Endodermal cell (in vitro differentiated cells): ENCODE measurements around the gene PRKACB. TPM values are rescaled to one million over a fixed set of nuclear protein-coding genes. Genes with fewer than 3 reads are reported as not detected.
"Not testable (repeated sequence)": the region's sequence is repeated elsewhere in the genome, so short reads cannot be mapped to it uniquely, and the experiment has no call there.

ENCODE experiments used
- DNase-seq: peaks from one replicate; pipeline ENCODE4 v3.0.0-alpha.2; 2017
- H3K27ac ChIP-seq: 2 replicates; pipeline ENCODE4 v1.5.1; 2013; ENCODE audit warnings: mild to moderate bottlenecking, low read depth, low read length, moderate library complexity
- H3K27me3 ChIP-seq: 2 replicates; pipeline ENCODE4 v1.6.1; 2013; ENCODE audit warnings: mild to moderate bottlenecking, low read length, moderate library complexity; ENCODE audit not compliant: insufficient read depth, control insufficient read depth, poor library complexity, severe bottlenecking
- H3K36me3 ChIP-seq: 2 replicates; pipeline ENCODE4 v1.7.0; 2013; ENCODE audit warnings: mild to moderate bottlenecking, low read length, moderate library complexity; ENCODE audit not compliant: control insufficient read depth, insufficient read depth
- H3K4me1 ChIP-seq: one replicate; pipeline ENCODE4 v1.7.0; 2013; ENCODE audit warnings: low read length; ENCODE audit not compliant: control insufficient read depth, insufficient read depth
- H3K4me3 ChIP-seq: 2 replicates; pipeline ENCODE4 v1.5.1; 2013; ENCODE audit warnings: mild to moderate bottlenecking, low read length, moderate library complexity
- H3K9ac ChIP-seq: 2 replicates; pipeline ENCODE4 v1.6.1; 2013; ENCODE audit warnings: mild to moderate bottlenecking, low read length, moderate library complexity; ENCODE audit not compliant: poor library complexity, severe bottlenecking; ENCODE audit errors: extremely low read depth
- H3K9me3 ChIP-seq: 2 replicates; pipeline ENCODE4 v1.6.1; 2013; ENCODE audit warnings: mild to moderate bottlenecking, low read length, moderate library complexity; ENCODE audit not compliant: control insufficient read depth
- H3K27ac Mint-ChIP-seq: 2 replicates; pipeline ENCODE4 v1.8.0; 2020; ENCODE audit warnings: mixed read lengths
- H3K27me3 Mint-ChIP-seq: 2 replicates; pipeline ENCODE4 v1.8.0; 2021; ENCODE audit warnings: mild to moderate bottlenecking, mixed read lengths; ENCODE audit not compliant: insufficient read depth
- H3K36me3 Mint-ChIP-seq: 2 replicates; pipeline ENCODE4 v1.8.0; 2020; ENCODE audit warnings: low read depth, mixed read lengths
- H3K4me1 Mint-ChIP-seq: 2 replicates; pipeline ENCODE4 v1.8.0; 2020; ENCODE audit warnings: mixed read lengths
- H3K4me3 Mint-ChIP-seq: 2 replicates; pipeline ENCODE4 v1.8.0; 2020; ENCODE audit warnings: mild to moderate bottlenecking, moderate library complexity, mixed read lengths
- H3K9me3 Mint-ChIP-seq: 2 replicates; pipeline ENCODE4 v1.8.0; 2020; ENCODE audit warnings: mild to moderate bottlenecking, mixed read lengths
- WGBS, 2 experiments: methylation state at CpG; one replicate each; pipeline versions ENCODE4 v1.1.5 to v1.1.7; 2013; ENCODE audit warnings: missing lambda C conversion rate in 2 of 2, mixed read lengths in 1 of 2; ENCODE audit not compliant: insufficient coverage in 1 of 2, insufficient read length in 1 of 2; 5-methylcytosine and 5-hydroxymethylcytosine counted together
- total RNA-seq, 2 donors: library from RNA; stranded (reverse); fragmentation: NEBNext Ultra II Directional in 1 of 2; extraction: Animal tissue kit (Norgen Biotek cat#: 25700) in 1 of 2; gene quantifications; 2 replicates in 1 of 2; 3 replicates in 1 of 2; pipeline ENCODE4 v1.2.1, GENCODE V29; 2021
- TF ChIP-seq, protein P1 (sequence below): fragments of 200-600 bp; sonication (generic); conservative IDR thresholded peaks from 2 replicates; pipeline ENCODE4 v1.5.0; 2021; ENCODE audit warnings: antibody characterized with exemption, mild to moderate bottlenecking

PRKACB gene
- total RNA-seq, 2 donors from 2014 or later = 19.8 to 36.1 TPM

GRCh38 chr1:84225646-84226045 is 81.6 kb downstream of the PRKACB start:
- H3K9me3 ChIP-seq = no peaks in the 10 kb centered on the region
- no peaks in the 10 kb centered on the region for H3K4me1 Mint-ChIP-seq
- H3K4me3 Mint-ChIP-seq = no peak overlapping the region
- TF ChIP-seq, protein P1, sequence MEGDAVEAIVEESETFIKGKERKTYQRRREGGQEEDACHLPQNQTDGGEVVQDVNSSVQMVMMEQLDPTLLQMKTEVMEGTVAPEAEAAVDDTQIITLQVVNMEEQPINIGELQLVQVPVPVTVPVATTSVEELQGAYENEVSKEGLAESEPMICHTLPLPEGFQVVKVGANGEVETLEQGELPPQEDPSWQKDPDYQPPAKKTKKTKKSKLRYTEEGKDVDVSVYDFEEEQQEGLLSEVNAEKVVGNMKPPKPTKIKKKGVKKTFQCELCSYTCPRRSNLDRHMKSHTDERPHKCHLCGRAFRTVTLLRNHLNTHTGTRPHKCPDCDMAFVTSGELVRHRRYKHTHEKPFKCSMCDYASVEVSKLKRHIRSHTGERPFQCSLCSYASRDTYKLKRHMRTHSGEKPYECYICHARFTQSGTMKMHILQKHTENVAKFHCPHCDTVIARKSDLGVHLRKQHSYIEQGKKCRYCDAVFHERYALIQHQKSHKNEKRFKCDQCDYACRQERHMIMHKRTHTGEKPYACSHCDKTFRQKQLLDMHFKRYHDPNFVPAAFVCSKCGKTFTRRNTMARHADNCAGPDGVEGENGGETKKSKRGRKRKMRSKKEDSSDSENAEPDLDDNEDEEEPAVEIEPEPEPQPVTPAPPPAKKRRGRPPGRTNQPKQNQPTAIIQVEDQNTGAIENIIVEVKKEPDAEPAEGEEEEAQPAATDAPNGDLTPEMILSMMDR = no peak
- DNase-seq = no peak
- H3K27ac ChIP-seq = no peak overlapping the region
- peaks cover 3% of the 10 kb centered on the region for H3K36me3 Mint-ChIP-seq
- H3K27me3 Mint-ChIP-seq = no peaks in the 10 kb centered on the region
- WGBS, 2 experiments = 82 to 100% methylated on average over 1 of the region's 1 CpG
- no peak overlapping the region for H3K4me3 ChIP-seq
- no peak overlapping the region for H3K9ac ChIP-seq
- no peaks in the 10 kb centered on the region for H3K27me3 ChIP-seq
- peak overlapping the region; percentile 45 for H3K27ac Mint-ChIP-seq
- H3K4me1 ChIP-seq = no peaks in the 10 kb centered on the region
- peaks cover 3% of the 10 kb centered on the region for H3K9me3 Mint-ChIP-seq
- H3K36me3 ChIP-seq = no peaks in the 10 kb centered on the region

DNA sequence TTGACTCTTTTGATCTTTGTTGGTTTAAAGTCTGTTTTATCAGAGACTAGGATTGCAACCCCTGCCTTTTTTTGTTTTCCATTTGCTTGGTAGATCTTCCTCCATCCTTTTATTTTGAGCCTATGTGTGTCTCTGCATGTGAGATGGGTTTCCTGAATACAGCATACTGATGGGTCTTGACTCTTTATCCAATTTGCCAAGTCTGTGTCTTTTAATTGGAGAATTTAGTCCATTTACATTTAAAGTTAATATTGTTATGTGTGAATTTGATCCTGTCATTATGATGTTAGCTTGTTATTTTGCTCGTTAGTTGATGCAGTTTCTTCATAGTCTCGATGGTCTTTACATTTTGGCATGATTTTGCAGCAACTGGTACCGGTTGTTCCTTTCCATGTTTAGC is 88.6 kb downstream of the PRKACB start:
- H3K9me3 ChIP-seq, H3K36me3 ChIP-seq, H3K27me3 Mint-ChIP-seq, H3K4me1 ChIP-seq, H3K27ac ChIP-seq, H3K4me3 ChIP-seq, H3K4me1 Mint-ChIP-seq, H3K27me3 ChIP-seq, DNase-seq, H3K4me3 Mint-ChIP-seq, H3K9ac ChIP-seq, H3K27ac Mint-ChIP-seq: not testable (repeated sequence)
- Mint-ChIP-seq H3K36me3 (peaks cover 22% of the 10 kb centered on the region), H3K9me3 (peaks cover 23% of the 10 kb centered on the region)
- WGBS, 2 experiments = 89% methylated on average over 3 of the region's 3 CpGs; no CpG with 5 or more reads in 1 of the 2 experiments

GRCh38 chr1:84236256-84236655 is 92.2 kb downstream of the PRKACB start:
- no peak for DNase-seq
- no peak overlapping the region for H3K4me3 Mint-ChIP-seq
- no peak overlapping the region for H3K27ac ChIP-seq
- peaks cover 6% of the 10 kb centered on the region for H3K36me3 ChIP-seq
- no peak overlapping the region for H3K27ac Mint-ChIP-seq
- H3K9me3 ChIP-seq = peaks cover 9% of the 10 kb centered on the region
- peaks cover 20% of the 10 kb centered on the region for H3K9me3 Mint-ChIP-seq
- no peaks in the 10 kb centered on the region for H3K27me3 ChIP-seq
- WGBS, 2 experiments = 90 to 100% methylated on average over 1 to 2 of the region's 2 CpGs
- H3K4me1 ChIP-seq = no peaks in the 10 kb centered on the region
- no peaks in the 10 kb centered on the region for H3K4me1 Mint-ChIP-seq
- TF ChIP-seq, protein P1 = no peak
- no peaks in the 10 kb centered on the region for H3K27me3 Mint-ChIP-seq
- no peak overlapping the region for H3K4me3 ChIP-seq
- H3K36me3 Mint-ChIP-seq = peaks cover 31% of the 10 kb centered on the region
- no peak overlapping the region for H3K9ac ChIP-seq

GRCh38 chr1:84242641-84243040 is 98.6 kb downstream of the PRKACB start:
- no peaks in the 10 kb centered on the region for H3K9me3 ChIP-seq
- TF ChIP-seq, protein P1 = no peak
- peaks cover 9% of the 10 kb centered on the region for H3K36me3 Mint-ChIP-seq
- H3K27me3 Mint-ChIP-seq = no peaks in the 10 kb centered on the region
- no peaks in the 10 kb centered on the region for H3K27me3 ChIP-seq
- DNase-seq = no peak
- no peaks in the 10 kb centered on the region for H3K9me3 Mint-ChIP-seq
- H3K9ac ChIP-seq = no peak overlapping the region
- H3K4me3 Mint-ChIP-seq = no peak overlapping the region
- no peaks in the 10 kb centered on the region for H3K4me1 ChIP-seq
- WGBS, 2 experiments = 95% methylated on average over 3 of the region's 3 CpGs; no CpG with 5 or more reads in 1 of the 2 experiments
- H3K27ac ChIP-seq = no peak overlapping the region
- no peak overlapping the region for H3K4me3 ChIP-seq
- no peaks in the 10 kb centered on the region for H3K36me3 ChIP-seq
- H3K27ac Mint-ChIP-seq = no peak overlapping the region
- no peaks in the 10 kb centered on the region for H3K4me1 Mint-ChIP-seq
